Measurements from ENCODE around the gene FHOD3. TPM values are rescaled to one million over a fixed set of nuclear protein-coding genes. Genes with fewer than 3 reads are reported as not detected.

The FHOD3 gene
- total RNA-seq, 1 experiment from 2014 or later: 22.7 TPM

- Histone ChIP-seq H3K27ac (ENCODE audit: low read length) (no peak overlapping the region), H3K9me3 (ENCODE audit: control insufficient read depth, insufficient read depth, low read depth, low read length) (no peaks in the 10 kb centered on the region), H3K4me3 (ENCODE audit: low read depth in 2 of 2, low read length in 2 of 2) (no peak overlapping the region), H3K36me3 (ENCODE audit: control insufficient read depth, insufficient read depth, low read length) (no peaks in the 10 kb centered on the region), H3K27me3 (ENCODE audit: control insufficient read depth, insufficient read depth, low read length) (no peaks in the 10 kb centered on the region), H3K4me1 (ENCODE audit: control insufficient read depth, insufficient read depth, low read length) (no peaks in the 10 kb centered on the region)
- ChIA-PET CTCF (no interaction called here), POLR2A (interaction anchor here (0.7 kb wide), 1 partner anchor 293 kb away, joined by 4 read pairs; no protein-coding TSS in a partner anchor)
- TF ChIP-seq POLR2AphosphoS5 (IDR thresholded peaks at IDR 0.05; ENCODE audit: low read depth, low read length) (no peak), CTCF (IDR thresholded peaks at IDR 0.05) (no peak), TCF7L2 (IDR thresholded peaks at IDR 0.05; ENCODE audit: low read depth, low read length) (no peak), SIN3A (IDR thresholded peaks at IDR 0.05; ENCODE audit: borderline replicate concordance, insufficient read depth, low read depth, low read length) (no peak), REST (IDR thresholded peaks at IDR 0.05; ENCODE audit: insufficient read depth in 1 of 2, low read depth in 2 of 2, low read length in 1 of 2) (no peak)
- DNase-seq (ENCODE audit: low read depth, low spot score): peak; percentile 2
- in situ Hi-C loops (cut with HindIII; ENCODE audit: low pct_unique_long_range_greater_than_20kb, low sequenced_read_pairs): no loop called here
- intact Hi-C loops (cut with micrococcal nuclease; ENCODE audit: unreplicated experiment): no loop called here
- no TSS peak for BruUV-seq (replicated peaks)
- no peak for ATAC-seq
These were observed 414.4 kb downstream of the FHOD3 start for GRCh38 chr18:36711813-36712444.

GRCh38 chr18:36714476-36714875 is 417.0 kb downstream of the FHOD3 start:
- ChIA-PET CTCF (no interaction called here), POLR2A (no interaction called here)
- ATAC-seq (no peak), DNase-seq (ENCODE audit: low read depth, low spot score) (no peak)
- intact Hi-C loops (cut with micrococcal nuclease; ENCODE audit: unreplicated experiment) (no loop called here), in situ Hi-C loops (cut with HindIII; ENCODE audit: low pct_unique_long_range_greater_than_20kb, low sequenced_read_pairs) (no loop called here)
- Histone ChIP-seq H3K36me3 (ENCODE audit: control insufficient read depth, insufficient read depth, low read length) (no peaks in the 10 kb centered on the region), H3K9me3 (ENCODE audit: control insufficient read depth, insufficient read depth, low read depth, low read length) (no peaks in the 10 kb centered on the region), H3K27me3 (ENCODE audit: control insufficient read depth, insufficient read depth, low read length) (no peaks in the 10 kb centered on the region), H3K4me1 (ENCODE audit: control insufficient read depth, insufficient read depth, low read length) (no peaks in the 10 kb centered on the region), H3K27ac (ENCODE audit: low read length) (no peak overlapping the region), H3K4me3 (ENCODE audit: low read depth in 2 of 2, low read length in 2 of 2) (no peak overlapping the region)
- TF ChIP-seq REST (IDR thresholded peaks at IDR 0.05; ENCODE audit: insufficient read depth in 1 of 2, low read depth in 2 of 2, low read length in 1 of 2): no peak
- no peak for TF ChIP-seq POLR2AphosphoS5 (IDR thresholded peaks at IDR 0.05; ENCODE audit: low read depth, low read length)
- no peak for TF ChIP-seq TCF7L2 (IDR thresholded peaks at IDR 0.05; ENCODE audit: low read depth, low read length)
- no peak for TF ChIP-seq CTCF (IDR thresholded peaks at IDR 0.05)
- TF ChIP-seq SIN3A (IDR thresholded peaks at IDR 0.05; ENCODE audit: borderline replicate concordance, insufficient read depth, low read depth, low read length): no peak
- BruUV-seq (replicated peaks): no TSS peak

Data from Panc1 (cell line).